Psoas muscle (tissue), 8 donors: ENCODE data around the gene SATL1. TPM values are rescaled to one million over a fixed set of nuclear protein-coding genes. Genes with fewer than 3 reads are reported as not detected.
A peak's percentile ranks its signal among the peaks of the same experiment; 100 is the strongest.

Source experiments
- ATAC-seq, 4 donors: fragments of 200-7000 bp; cut with Tn5 transposase; one replicate each; pipeline ENCODE4 v1.9.1; 2020; ENCODE audit warnings: moderate library complexity in 3 of 4, mild to moderate bottlenecking in 2 of 4
- DNase-seq, 2 donors: peaks; one replicate each; pipeline ENCODE4 v3.0.0-alpha.2; 2020
- H3K27ac ChIP-seq: fragments of 200-600 bp; one replicate; pipeline ENCODE4 v1.8.0; 2022
- H3K27me3 ChIP-seq, 3 donors: fragments of 200-600 bp in 1 of 3; one replicate each; pipeline versions ENCODE4 v1.6.1 to v1.8.0; 2013 to 2022; ENCODE audit warnings: low read length in 2 of 3, mild to moderate bottlenecking in 2 of 3, moderate library complexity in 1 of 3; ENCODE audit not compliant: insufficient read depth in 3 of 3
- H3K36me3 ChIP-seq, 2 donors: fragments of 200-600 bp in 1 of 2; one replicate each; pipeline versions ENCODE4 v1.6.1 to v1.8.0; 2013 to 2022; ENCODE audit warnings: low read depth in 1 of 2, mild to moderate bottlenecking in 1 of 2, moderate library complexity in 1 of 2; ENCODE audit not compliant: insufficient read depth in 1 of 2
- H3K4me1 ChIP-seq: fragments of 200-600 bp; one replicate; pipeline ENCODE4 v1.8.0; 2022
- H3K4me3 ChIP-seq: fragments of 200-600 bp; one replicate; pipeline ENCODE4 v1.8.0; 2022; ENCODE audit warnings: mild to moderate bottlenecking
- H3K9me3 ChIP-seq: fragments of 200-600 bp; one replicate; pipeline ENCODE4 v1.8.0; 2022
- WGBS, 3 donors: extraction: QIAGEN DNeasy Blood & Tissue Kit; methylation state at CpG; one replicate each; pipeline versions ENCODE4 v1.1.6 to v1.1.7; 2013; 5-methylcytosine and 5-hydroxymethylcytosine counted together
- intact Hi-C, 2 donors: fragments of 100-400 bp; cut with DNase I; formaldehyde crosslinking; loops; one replicate each; pipeline versions ENCODE4 v1.11.0 to v1.14.2; 2022
- polyA plus RNA-seq, 3 donors: library from polyadenylated mRNA; stranded (reverse); fragments of 200-250 nt; gene quantifications; one replicate each; pipeline ENCODE4 v1.2.3, GENCODE V29; 2013
- total RNA-seq, 4 donors: library from RNA; stranded (reverse); fragmentation: NEBNext Ultra II Directional in 2 of 4; extraction: Animal tissue kit (Norgen Biotek cat#: 25700) in 2 of 4; gene quantifications; one replicate each; pipeline versions ENCODE4 v1.2.1 to v1.2.4, GENCODE V29; 2021 to 2023
- TF ChIP-seq, protein P1 (sequence below): fragments of 200-600 bp; IDR thresholded peaks from one replicate; pipeline ENCODE4 v1.8.0; 2022; ENCODE audit warnings: antibody characterized with exemption
- donor health status: healthy with polysubstance abuse.
- donor health status: DM: no; HTN: no; CAD: no; lungs with moderate emphysema.
- donor health status: Bipolar disorder and iron deficiency.
- donor health status: healthy.
- donor health status: DM: yes; HTN: yes; CAD: no.
- donor health status: DM: no; HTN: no; CAD: no.
- donor health status: DM: no; HTN: no; CAD: no.
- donor health status: DM: yes; HTN: yes; CAD: no.

Gene SATL1
- total and polyA plus RNA-seq, 7 donors: not detected

DNA sequence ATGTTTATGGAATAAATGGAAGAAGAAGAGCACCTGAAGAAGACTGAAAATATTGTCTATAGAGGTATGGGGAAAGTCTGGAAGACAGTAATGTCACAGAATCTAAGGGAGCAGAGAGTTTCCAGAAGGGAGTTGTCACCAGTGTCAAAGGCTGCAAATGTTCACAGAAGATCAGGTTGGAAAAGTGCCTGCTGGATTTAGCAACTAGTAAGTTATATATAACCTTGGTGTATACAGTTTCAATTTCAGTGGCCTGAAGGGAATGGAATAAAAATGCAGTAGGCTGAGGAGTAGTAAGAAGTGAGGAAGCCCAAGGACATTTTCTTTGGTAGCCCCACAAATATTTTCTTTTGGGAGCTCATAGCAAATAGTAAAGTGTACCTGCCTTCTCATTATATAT lies 107.2 kb downstream of the SATL1 start:
- H3K27me3 ChIP-seq: peaks cover 0 to 10% (median 0%) of the 10 kb centered on the region in 3 donors
- H3K9me3 ChIP-seq: no peaks in the 10 kb centered on the region
- ATAC-seq (peak in 3 of 4 donors; percentile 49 to 79 (median 70)), DNase-seq (no peak)
- H3K36me3 ChIP-seq: no peaks in the 10 kb centered on the region
- TF ChIP-seq, protein P1, sequence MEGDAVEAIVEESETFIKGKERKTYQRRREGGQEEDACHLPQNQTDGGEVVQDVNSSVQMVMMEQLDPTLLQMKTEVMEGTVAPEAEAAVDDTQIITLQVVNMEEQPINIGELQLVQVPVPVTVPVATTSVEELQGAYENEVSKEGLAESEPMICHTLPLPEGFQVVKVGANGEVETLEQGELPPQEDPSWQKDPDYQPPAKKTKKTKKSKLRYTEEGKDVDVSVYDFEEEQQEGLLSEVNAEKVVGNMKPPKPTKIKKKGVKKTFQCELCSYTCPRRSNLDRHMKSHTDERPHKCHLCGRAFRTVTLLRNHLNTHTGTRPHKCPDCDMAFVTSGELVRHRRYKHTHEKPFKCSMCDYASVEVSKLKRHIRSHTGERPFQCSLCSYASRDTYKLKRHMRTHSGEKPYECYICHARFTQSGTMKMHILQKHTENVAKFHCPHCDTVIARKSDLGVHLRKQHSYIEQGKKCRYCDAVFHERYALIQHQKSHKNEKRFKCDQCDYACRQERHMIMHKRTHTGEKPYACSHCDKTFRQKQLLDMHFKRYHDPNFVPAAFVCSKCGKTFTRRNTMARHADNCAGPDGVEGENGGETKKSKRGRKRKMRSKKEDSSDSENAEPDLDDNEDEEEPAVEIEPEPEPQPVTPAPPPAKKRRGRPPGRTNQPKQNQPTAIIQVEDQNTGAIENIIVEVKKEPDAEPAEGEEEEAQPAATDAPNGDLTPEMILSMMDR: no peak
- H3K4me1 ChIP-seq: peaks cover 5% of the 10 kb centered on the region
- no peak overlapping the region for H3K27ac ChIP-seq
- intact Hi-C loops: no loop called here
- no peak overlapping the region for H3K4me3 ChIP-seq

DNA sequence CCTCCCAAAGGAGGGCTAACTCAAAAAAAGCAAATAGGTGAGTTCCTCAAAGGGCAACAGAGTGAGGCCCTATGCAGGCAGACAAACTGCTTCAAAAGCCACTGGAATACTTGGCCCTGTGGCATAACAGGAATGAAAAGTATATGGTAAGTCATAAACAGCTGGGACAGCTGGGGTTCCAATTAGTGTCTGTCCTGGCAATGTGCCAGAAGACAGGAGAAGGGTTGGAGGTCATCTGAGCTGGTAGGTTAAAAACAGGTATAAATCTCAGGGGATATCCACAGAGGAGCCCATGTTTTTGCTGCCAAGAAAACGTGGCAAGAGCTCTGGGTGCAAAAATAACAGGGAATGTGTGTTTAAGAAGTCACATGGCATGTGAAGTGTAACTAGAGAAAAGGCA lies 128.3 kb downstream of the SATL1 start:
- intact Hi-C loops: loop anchor here (10.0 kb wide), 1 partner anchor 430 kb away; no protein-coding TSS in a partner anchor
- Histone ChIP-seq H3K36me3 (no peaks in the 10 kb centered on the region), H3K4me1 (no peaks in the 10 kb centered on the region), H3K9me3 (no peaks in the 10 kb centered on the region), H3K4me3 (no peak overlapping the region), H3K27me3 (no peaks in the 10 kb centered on the region), H3K27ac (no peak overlapping the region)
- 0 to 8% (median 6%) methylated on average over 1 of the region's 1 CpG for WGBS, 3 donors
- TF ChIP-seq, protein P1: no peak
- DNase-seq (no peak), ATAC-seq (no peak)

DNA sequence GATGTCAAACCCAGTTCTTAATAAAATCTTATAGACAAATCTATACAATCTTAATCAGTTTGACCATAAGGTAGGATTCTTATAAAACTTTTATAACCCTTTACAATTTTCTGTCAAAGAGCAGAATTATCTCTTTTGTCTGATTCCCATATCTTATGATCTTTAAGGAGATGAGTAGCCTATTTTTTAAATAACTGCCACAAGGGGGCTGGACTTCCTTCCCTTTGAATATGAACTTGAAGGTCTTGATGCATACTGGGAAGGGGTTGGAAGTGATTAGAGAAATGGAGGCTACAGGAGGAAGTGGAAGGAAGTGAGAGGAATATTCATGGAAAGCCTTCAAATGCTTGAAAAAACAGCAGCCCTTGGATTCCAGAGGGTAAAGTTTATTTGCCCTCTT lies 128.8 kb downstream of the SATL1 start:
- ATAC-seq: no peak
- Histone ChIP-seq H3K4me3 (no peak overlapping the region), H3K27ac (no peak overlapping the region), H3K27me3 (no peaks in the 10 kb centered on the region), H3K9me3 (no peaks in the 10 kb centered on the region), H3K4me1 (no peaks in the 10 kb centered on the region), H3K36me3 (no peaks in the 10 kb centered on the region)
- TF ChIP-seq, protein P1: no peak
- DNase-seq: no peak
- intact Hi-C loops: loop anchor here (10.0 kb wide), 1 partner anchor 430 kb away; no protein-coding TSS in a partner anchor

DNA sequence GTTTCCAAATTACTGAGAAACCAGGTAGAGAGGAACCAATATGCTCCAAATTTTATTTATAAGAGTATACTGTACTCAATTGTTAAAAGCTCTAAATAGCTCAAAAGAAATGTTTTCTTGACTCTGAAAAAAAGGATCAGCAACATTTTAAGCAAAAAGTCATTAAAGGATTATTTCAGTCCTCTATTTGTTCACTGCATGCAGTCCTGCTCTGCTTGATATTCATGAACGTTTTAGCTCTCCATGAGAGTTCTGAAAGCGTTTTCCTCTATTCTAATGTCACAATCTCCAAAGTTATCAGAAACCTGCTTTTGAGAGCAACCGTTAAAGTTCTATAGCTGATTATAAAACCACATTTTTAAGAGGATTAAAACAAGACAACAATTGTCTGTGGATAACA lies 129.4 kb downstream of the SATL1 start:
- Histone ChIP-seq H3K4me1 (no peaks in the 10 kb centered on the region), H3K27me3 (no peaks in the 10 kb centered on the region), H3K27ac (no peak overlapping the region), H3K9me3 (no peaks in the 10 kb centered on the region), H3K36me3 (no peaks in the 10 kb centered on the region), H3K4me3 (no peak overlapping the region)
- no peak for DNase-seq
- TF ChIP-seq, protein P1: no peak
- intact Hi-C loops: loop anchor here (10.0 kb wide), 1 partner anchor 431 kb away; no protein-coding TSS in a partner anchor
- 65 to 95% (median 90%) methylated on average over 3 of the region's 3 CpGs for WGBS, 3 donors
- no peak for ATAC-seq

DNA sequence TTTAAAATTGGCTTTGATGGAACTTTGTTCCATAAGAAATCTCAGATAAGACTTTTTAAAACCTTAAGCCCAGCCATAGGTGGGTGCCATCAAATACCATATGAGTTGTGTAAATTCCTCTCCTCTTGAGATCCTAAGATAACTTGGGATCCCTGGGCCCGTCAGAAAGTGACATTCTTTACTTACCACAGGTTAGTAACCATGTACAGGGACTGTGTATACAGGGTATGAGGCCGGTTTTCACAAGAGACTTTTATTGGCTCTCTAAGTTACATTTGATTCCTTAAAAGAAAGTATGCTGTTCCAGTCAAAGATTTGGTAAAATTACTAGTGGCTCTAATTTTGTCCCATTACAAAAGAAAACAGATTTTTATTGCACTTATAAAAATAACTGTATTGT lies 129.8 kb downstream of the SATL1 start:
- H3K27me3 ChIP-seq: no peaks in the 10 kb centered on the region
- no peaks in the 10 kb centered on the region for H3K36me3 ChIP-seq
- no peak overlapping the region for H3K4me3 ChIP-seq
- ATAC-seq (no peak), DNase-seq (no peak)
- H3K9me3 ChIP-seq: no peaks in the 10 kb centered on the region
- 61 to 80% (median 71%) methylated on average over 2 of the region's 2 CpGs for WGBS, 3 donors
- H3K27ac ChIP-seq: no peak overlapping the region
- TF ChIP-seq, protein P1: no peak
- intact Hi-C loops: loop anchor here (10.0 kb wide), 1 partner anchor 431 kb away; no protein-coding TSS in a partner anchor
- H3K4me1 ChIP-seq: no peaks in the 10 kb centered on the region
